Osteocyte (in vitro differentiated cells): ENCODE measurements around the gene ARID3A. TPM values are rescaled to one million over a fixed set of nuclear protein-coding genes. Genes with fewer than 3 reads are reported as not detected.

Experiments used
- DNase-seq: peaks from one replicate; pipeline ENCODE4 v3.0.0; 2021; ENCODE audit warnings: mixed read lengths; ENCODE audit not compliant: unreplicated experiment; ENCODE audit errors: extremely low spot score
- H3K27ac Mint-ChIP-seq: one replicate; pipeline ENCODE4 v1.8.0; 2021; ENCODE audit warnings: mild to moderate bottlenecking, mixed read lengths; ENCODE audit not compliant: unreplicated experiment
- H3K27me3 Mint-ChIP-seq: one replicate; pipeline ENCODE4 v1.8.0; 2021; ENCODE audit warnings: mixed read lengths; ENCODE audit not compliant: unreplicated experiment
- H3K36me3 Mint-ChIP-seq: one replicate; pipeline ENCODE4 v1.8.0; 2021; ENCODE audit warnings: mixed read lengths; ENCODE audit not compliant: unreplicated experiment
- H3K4me1 Mint-ChIP-seq: one replicate; pipeline ENCODE4 v1.8.0; 2021; ENCODE audit warnings: mixed read lengths; ENCODE audit not compliant: unreplicated experiment
- H3K4me3 Mint-ChIP-seq: one replicate; pipeline ENCODE4 v1.8.0; 2021; ENCODE audit warnings: mild to moderate bottlenecking, moderate library complexity, mixed read lengths; ENCODE audit not compliant: unreplicated experiment
- H3K9me3 Mint-ChIP-seq: one replicate; pipeline ENCODE4 v1.8.0; 2021; ENCODE audit warnings: mixed read lengths; ENCODE audit not compliant: unreplicated experiment
- CTCF ChIP-seq: fragments of 200-600 bp; sonication (generic); IDR thresholded peaks from 2 replicates; pipeline ENCODE4 v1.5.0; 2021; ENCODE audit warnings: antibody characterized with exemption, mild to moderate bottlenecking, moderate library complexity
- total RNA-seq: library from RNA; stranded (reverse); gene quantifications from 2 replicates; pipeline ENCODE4 v1.2.1, GENCODE V29; 2021

The ARID3A gene
- total RNA-seq, 1 donor from 2014 or later: 16.8 TPM

- Mint-ChIP-seq H3K27ac (no peak overlapping the region), H3K36me3 (peaks cover 15% of the 10 kb centered on the region), H3K4me1 (peaks cover 23% of the 10 kb centered on the region), H3K9me3 (no peaks in the 10 kb centered on the region), H3K27me3 (no peaks in the 10 kb centered on the region), H3K4me3 (no peak overlapping the region)
- DNase-seq: no peak
- no peak for TF ChIP-seq CTCF
These were observed 14.1 kb downstream of the ARID3A start for GRCh38 chr19:939922-940321.

- peaks cover 15% of the 10 kb centered on the region for H3K36me3 Mint-ChIP-seq
- no peak for TF ChIP-seq CTCF
- H3K27me3 Mint-ChIP-seq: no peaks in the 10 kb centered on the region
- H3K9me3 Mint-ChIP-seq: no peaks in the 10 kb centered on the region
- no peak overlapping the region for H3K4me3 Mint-ChIP-seq
- no peak overlapping the region for H3K27ac Mint-ChIP-seq
- peaks cover 20% of the 10 kb centered on the region for H3K4me1 Mint-ChIP-seq
- DNase-seq: no peak
These were observed 14.9 kb downstream of the ARID3A start for GRCh38 chr19:940591-941291.

DNA sequence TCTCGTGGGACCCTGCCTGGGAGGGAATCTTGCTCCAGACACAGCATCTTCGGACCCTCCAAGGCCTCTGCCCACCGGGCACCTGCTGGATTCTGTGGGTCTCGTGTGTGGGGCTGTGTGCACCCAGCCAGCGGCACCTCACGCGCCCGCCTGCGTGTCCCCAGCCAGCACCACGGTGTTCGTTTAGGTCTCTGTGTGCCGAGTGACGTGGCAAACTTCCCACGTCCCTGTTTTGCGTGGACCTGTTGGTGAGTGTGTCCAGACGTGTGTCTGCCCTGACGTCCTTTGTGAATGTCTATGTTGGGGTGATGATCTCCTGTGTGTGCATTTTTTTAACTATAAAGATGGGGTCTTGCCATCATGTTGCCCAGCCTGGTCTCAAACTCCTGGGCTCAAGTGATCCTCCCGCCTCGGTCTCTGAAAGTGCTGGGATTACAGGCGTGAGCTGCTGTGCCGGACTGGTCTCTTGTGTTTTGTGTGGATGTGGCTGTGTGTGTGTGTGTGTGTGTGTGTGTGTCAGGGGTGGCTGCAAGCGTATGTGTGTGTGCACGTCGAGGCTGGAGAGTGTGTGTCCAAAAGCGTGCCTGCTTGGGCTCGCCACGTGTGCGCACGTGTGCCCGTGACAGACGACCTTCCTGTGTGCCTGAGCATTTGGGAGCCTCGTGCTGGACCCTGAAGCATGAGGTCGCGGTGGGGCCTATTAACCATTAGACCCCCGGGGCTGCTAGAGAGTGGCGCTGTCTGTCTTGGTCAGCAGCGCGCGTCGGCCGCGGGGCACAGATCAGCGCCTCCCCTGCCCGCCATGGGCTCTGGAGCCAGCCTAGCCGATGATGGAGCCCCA lies 15.7 kb downstream of the ARID3A start:
- no peaks in the 10 kb centered on the region for H3K27me3 Mint-ChIP-seq
- peaks cover 20% of the 10 kb centered on the region for H3K4me1 Mint-ChIP-seq
- H3K4me3 Mint-ChIP-seq: no peak overlapping the region
- no peak overlapping the region for H3K27ac Mint-ChIP-seq
- H3K9me3 Mint-ChIP-seq: no peaks in the 10 kb centered on the region
- DNase-seq: no peak
- peaks cover 15% of the 10 kb centered on the region for H3K36me3 Mint-ChIP-seq
- TF ChIP-seq CTCF: no peak

- Mint-ChIP-seq H3K9me3 (no peaks in the 10 kb centered on the region), H3K36me3 (peaks cover 15% of the 10 kb centered on the region), H3K27me3 (no peaks in the 10 kb centered on the region), H3K4me3 (no peak overlapping the region), H3K27ac (no peak overlapping the region), H3K4me1 (peaks cover 20% of the 10 kb centered on the region)
- no peak for DNase-seq
- TF ChIP-seq CTCF: no peak
These were observed 16.4 kb downstream of the ARID3A start for GRCh38 chr19:942133-942645.
